GM21723 (cell line): ENCODE measurements around the gene HERC2.

Source experiments
- ATAC-seq: cut with Tn5 transposase; IDR thresholded peaks from one replicate; pipeline ENCODE4 v1.9.1; 2021; ENCODE audit warnings: mild to moderate bottlenecking, moderate library complexity; ENCODE audit not compliant: unreplicated experiment

The HERC2 gene

DNA sequence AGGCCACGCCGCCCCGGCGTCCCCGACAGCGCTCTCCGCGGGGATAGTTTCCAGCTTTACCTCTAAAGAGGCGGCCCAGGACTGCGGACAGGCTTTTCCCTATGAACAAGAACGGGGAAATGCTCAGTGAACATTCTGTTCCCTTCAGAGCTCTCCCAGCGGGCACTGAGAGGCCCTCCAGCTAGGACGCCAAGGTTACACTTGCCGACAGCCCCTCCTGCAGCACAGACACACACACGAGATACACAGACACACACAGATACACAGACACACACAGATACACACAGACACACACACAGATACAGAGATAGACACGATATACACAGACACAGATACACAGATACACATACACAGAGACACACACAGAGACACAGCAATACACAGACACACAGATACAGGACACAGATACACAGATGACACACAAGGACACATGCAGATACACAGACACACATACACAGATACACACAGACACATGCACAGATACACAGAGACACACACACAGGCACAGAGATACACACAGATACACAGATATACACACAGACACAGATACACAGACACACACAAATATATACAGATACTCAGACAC, 222.3 kb downstream of the HERC2 start:
- ATAC-seq = no peak

- no peak for ATAC-seq
Observed at GRCh38 chr15:28098766-28099554, 223.0 kb downstream of the HERC2 start, which contains the start of gene OCA2. TSS of gene OCA2 (minus strand) at chr15:28099315. CDS start at chr15:28081874, 17,441 bp downstream.

DNA sequence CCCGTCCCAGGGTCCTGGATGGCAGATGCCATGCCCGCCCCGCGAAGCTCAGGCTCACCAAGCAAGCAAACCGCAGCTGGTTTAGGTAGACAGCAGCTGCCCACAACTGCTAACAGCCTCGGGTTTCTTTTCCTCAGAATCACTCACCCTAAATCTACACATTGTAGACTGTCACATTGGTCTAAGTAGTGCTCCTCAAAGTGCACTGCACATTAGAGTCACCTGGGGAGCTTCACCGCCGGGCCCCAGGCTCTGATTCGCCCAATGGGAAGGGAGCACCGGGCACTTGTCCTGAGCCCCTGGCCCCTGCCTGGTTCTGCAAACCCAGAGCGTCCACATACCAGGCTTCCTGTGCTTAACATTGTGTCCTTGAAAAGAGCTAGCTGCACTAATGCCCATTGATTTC, 223.6 kb downstream of the HERC2 start:
- ATAC-seq = no peak

- ATAC-seq = no peak
Observed at GRCh38 chr15:28097656-28098359, 224.2 kb downstream of the HERC2 start.

GRCh38 chr15:28096670-28097431, 225.1 kb downstream of the HERC2 start:
- ATAC-seq = no peak

DNA sequence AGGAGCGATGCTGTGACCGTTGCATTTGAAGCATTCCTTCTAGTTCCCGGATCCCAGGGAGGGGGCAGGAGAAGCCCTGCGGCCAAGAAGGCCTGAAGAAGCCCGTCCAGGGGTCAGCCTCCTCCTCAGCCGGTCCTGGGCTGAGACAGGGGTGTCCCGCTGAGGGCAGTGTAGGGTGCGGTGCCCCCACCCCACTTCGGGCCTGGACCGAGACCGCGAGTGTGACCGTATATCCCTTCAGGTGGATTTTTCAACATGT, 225.6 kb downstream of the HERC2 start:
- ATAC-seq = peak; percentile 10

DNA sequence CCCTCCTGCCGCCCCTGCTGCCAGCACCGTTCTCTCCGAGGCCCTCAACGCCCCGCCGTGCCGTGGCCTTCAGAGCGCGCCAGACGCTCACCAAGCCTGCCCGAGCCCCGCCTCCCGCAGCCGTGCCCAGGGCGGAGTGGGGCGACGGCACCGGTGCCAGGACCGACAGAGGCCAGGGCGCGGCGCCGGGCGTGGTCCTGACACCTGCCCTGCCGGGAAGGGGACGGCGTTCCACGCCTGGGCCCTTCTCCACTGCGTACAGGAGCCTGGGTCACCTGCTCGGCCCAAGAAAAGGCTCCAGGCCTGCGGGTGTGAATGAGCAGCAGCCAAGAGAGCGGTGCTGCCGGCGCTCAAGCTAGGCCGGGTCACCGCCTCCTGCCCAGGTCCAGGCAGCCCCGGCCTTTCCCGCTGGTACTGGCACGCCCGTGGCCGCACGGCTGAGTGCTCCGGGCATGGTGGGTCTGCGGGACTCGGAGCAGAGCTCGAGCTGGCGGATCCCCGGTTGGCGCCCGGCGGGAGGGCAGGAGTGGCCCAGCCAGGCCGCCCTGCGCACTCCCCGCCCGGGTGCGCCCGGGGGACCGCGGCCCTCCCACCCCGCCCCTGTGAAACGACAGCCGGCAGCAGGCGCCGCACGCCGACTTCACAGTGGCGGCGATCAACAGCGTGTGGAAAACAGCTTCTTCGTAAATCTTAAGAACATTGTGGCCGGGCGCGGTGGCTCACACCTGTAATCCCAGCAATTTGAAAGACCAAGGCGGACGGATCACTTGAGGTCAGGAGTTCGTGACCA, 227.1 kb downstream of the HERC2 start:
- no peak for ATAC-seq

GRCh38 chr15:28093752-28094535, 228.0 kb downstream of the HERC2 start:
- ATAC-seq = no peak

DNA sequence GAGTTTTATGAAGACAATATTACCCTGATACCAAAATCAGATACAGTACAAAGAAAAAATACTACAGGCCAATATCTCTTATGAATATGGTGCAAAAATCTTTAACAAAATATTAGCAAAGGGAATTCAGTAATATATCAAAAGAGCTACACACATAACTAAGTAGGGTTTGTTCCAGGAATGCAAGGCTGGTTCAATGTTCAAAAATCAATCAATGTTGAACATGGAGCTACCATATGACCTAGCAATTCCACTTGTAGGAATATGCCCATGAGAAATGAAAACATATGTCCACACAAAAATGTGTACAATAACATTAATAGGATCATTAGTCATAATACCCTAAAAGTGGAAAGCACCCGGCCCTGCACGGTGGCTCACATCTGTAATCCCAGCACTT, 230.7 kb downstream of the HERC2 start:
- ATAC-seq = no peak

- ATAC-seq = peak; percentile 93
Observed at GRCh38 chr15:28086175-28086703, 235.7 kb downstream of the HERC2 start.

DNA sequence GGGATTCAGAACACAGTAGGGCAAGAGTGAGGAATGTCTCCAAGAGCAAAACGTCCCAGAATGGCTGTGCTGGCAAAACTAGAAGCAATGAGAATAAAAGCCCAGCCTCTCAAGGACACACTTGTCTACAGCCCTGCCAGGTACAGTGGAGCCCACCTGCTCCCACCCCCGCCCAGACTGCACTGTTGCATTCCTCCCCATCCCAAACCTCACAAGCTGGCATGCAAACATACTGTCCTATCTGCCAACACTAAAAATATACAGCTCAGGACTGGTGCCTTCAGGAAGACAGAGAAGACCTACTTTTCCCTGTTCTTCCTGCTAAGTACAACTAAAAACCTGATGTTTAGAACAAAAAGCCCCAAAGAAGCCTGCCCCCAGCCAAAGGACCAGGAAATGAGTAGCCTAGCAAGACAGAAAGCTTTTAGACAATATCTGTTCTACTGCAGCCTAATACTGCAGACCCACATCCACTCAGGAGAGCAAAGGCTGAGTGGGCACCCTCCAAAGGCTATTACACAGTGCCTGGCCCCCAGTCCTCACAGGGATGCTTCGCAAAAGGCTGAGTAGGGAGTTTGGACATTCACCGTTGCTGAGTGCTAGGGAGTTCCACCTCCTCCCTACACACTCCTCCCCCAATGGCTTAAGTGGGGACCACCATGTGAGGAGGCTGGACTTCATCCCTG, 236.3 kb downstream of the HERC2 start:
- peak; percentile 13 for ATAC-seq

DNA sequence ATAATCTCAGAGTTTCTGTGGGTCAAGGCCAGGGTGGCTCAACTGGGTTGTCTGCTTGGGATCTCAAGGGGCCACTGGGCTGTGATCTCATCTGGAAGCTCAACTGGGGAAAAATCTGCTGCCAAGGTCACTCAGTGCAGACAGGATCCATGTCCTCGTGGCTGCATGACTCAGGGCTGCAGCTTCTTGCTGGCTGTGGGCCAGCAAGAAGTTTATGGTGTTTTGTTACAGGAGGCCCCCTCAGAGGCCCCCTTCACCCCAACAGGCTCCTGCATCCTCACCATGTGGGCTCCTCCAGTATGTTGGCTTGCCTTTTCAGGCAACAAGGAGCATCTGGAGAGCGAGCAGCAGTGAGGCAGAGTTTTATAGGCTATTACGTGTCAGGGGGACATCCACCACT, 237.4 kb downstream of the HERC2 start:
- no peak for ATAC-seq

DNA sequence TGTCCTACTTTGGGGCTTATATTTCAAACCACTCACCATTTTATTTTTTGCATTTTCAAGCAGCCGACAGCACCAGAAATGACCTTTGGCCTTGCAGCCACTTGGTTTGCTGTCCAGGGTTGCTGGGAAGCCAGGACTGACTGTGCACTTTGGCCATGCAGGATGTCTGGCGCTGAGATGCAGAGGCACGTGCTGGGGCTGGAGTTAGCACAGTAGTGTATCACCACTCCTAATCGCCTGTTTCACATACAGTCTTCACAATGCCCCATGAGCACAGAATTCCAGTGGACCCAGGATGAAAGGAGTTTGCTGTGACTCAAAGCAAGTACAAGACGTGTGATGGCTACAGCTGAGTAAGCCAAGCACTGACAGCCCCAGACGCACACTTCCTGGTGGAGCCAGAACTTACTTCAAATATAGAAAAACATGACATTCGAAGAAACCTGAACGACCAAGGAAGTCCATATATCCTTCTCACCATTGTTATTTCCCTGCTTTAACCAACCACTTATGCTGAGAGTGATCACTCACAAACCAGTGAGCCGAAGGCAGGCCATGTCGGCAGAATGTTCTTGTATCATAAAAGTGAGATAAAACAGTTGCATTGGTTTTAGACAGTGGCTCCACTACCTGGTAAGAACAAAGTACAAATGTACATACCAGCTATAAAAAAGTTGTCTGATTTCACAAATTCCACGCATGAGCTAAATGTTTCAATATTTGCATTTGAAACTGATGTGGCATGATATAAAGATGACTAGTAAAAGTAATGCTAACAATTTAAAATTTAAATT, 238.9 kb downstream of the HERC2 start:
- ATAC-seq = no peak

GRCh38 chr15:28081594-28081993, 240.4 kb downstream of the HERC2 start:
- ATAC-seq = no peak

DNA sequence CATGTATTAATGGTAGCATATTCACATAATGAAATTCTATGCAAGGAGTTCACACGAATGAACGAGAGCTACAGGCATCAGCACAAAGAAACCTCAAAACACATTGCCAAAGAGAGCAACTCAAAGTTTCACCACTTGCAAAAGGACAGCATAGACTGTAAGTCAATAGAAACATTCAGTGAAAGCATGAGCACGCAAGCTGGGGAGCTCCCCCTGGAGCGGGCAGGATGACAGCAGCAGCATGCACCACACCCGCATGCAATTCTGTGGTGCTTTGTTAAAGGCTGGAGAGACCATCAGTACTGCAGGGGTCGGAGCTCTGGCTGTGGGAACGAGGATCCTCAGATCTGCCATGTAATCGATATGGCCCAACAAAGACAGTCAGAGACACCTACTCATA, 241.6 kb downstream of the HERC2 start:
- ATAC-seq = no peak

DNA sequence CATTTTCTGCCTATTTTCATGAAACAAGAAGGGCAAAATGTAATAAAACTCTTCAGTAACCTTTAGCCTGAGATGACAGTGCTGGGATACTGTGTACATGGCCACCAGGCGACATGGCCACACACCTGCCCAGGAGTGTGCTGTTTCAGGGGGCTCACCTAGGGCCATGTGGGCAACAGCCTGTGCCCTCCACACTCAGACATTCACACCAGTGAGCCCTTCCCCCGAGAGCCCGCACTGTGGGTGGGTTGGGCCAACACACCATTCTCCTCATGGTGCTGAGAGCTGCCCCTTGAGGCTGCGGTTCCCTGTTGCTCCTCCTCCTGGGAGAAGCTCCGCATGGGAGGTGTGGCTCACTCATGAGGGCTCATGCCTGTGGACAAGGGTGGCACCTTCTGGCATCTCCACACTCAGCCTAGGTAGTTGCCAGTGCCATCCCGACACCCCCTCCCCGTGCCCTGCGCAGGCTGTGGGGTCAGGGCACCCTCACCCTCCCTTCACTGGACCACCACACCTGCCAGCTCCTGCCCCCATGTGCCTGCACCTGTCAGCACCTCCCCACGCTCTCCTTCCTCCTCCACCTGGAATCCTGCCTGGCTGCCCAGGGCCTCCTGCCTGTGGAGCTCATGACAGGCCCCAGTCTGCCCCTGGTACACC, 242.5 kb downstream of the HERC2 start:
- ATAC-seq = no peak

DNA sequence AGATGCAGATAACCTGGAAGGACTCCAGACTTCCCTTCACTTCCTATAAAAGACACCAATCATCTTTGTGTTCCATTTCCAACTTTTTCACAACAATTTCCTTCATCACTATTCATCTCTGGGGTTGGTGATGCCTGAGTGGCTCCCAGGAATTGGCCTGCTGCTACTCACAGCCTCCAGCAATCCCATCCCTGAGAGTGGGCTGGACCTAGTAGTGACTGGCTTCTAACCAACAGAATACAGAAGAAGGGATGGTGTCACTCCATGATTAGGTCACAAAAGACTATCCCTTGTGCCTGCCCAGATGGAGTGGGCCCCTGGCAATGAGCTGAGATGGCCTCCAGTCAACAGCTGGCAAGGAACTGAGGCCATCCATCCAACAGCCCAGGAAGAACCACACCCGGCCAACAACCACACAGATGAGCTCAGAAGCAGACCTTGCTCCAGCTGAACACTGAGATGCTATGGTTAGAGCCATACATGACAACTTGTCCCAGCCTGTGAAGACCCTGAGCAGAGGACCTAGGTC, 243.7 kb downstream of the HERC2 start:
- no peak for ATAC-seq

DNA sequence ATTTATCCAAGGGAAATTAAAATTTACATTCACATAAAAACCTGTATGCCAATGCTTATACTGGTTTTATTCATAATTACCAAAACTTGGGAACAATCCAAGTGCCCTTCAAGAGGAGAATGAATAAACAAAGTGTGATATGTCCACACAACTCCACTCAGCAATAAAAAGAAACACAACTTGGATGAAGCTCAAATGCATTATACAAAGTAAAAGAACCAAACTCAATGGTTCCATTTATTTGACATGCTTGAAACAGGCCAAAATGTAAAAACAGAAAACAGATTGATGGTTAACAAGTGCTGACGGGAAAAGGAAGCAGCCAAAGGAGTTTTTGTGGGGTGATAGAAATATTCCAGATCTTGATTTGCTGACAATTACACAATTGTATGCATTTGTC, 246.4 kb downstream of the HERC2 start:
- ATAC-seq = no peak
